Esophagus muscularis mucosa (tissue), 4 donors: Measurements from ENCODE around the gene ZNF592. TPM values are rescaled to one million over a fixed set of nuclear protein-coding genes. Genes with fewer than 3 reads are reported as not detected.

Experiments
- DNase-seq: peaks from one replicate; pipeline ENCODE4 v3.0.0-alpha.2; 2017; ENCODE audit errors: extremely low spot score
- H3K27ac ChIP-seq, 4 donors: fragments of 200-600 bp; sonication (generic); replicated peaks in 1 of 4; 1 replicate in 3 of 4; 2 replicates in 1 of 4; pipeline ENCODE4 v1.5.1; 2016 to 2019; ENCODE audit warnings: mild to moderate bottlenecking in 1 of 4
- H3K27me3 ChIP-seq, 4 donors: fragments of 200-600 bp; sonication (generic); one replicate each; pipeline versions ENCODE4 v1.5.1 to v1.6.0; 2016 to 2019
- H3K36me3 ChIP-seq, 4 donors: fragments of 200-600 bp; sonication (generic); one replicate each; pipeline ENCODE4 v1.5.1; 2016 to 2019
- H3K4me1 ChIP-seq, 4 donors: fragments of 200-600 bp; sonication (generic); one replicate each; pipeline ENCODE4 v1.5.1; 2016 to 2019
- H3K4me3 ChIP-seq, 4 donors: fragments of 200-600 bp; sonication (generic); 1 replicate in 2 of 4; 2 replicates in 2 of 4; pipeline ENCODE4 v1.5.1; 2016 to 2019; ENCODE audit warnings: mild to moderate bottlenecking in 4 of 4, moderate library complexity in 1 of 4
- H3K9me3 ChIP-seq, 4 donors: fragments of 200-600 bp; sonication (generic); 1 replicate in 3 of 4; 2 replicates in 1 of 4; pipeline ENCODE4 v1.5.1; 2016 to 2019
- EP300 ChIP-seq: sonication (generic); formaldehyde crosslinking; IDR thresholded peaks from one replicate; pipeline ENCODE4 v1.6.1; 2017; ENCODE audit warnings: antibody characterized with exemption
- POLR2A ChIP-seq: fragments of 450-650 bp; IDR thresholded peaks from one replicate; pipeline ENCODE4 v1.6.1; 2017; ENCODE audit warnings: antibody characterized with exemption, moderate library complexity, mild to moderate bottlenecking, low read depth
- POLR2AphosphoS5 ChIP-seq, 2 donors: sonication (generic); formaldehyde crosslinking; IDR thresholded peaks; one replicate each; pipeline ENCODE4 v1.6.1; 2017; ENCODE audit warnings: antibody characterized with exemption in 2 of 2
- WGBS: methylation state at CpG from one replicate; pipeline ENCODE4 v1.1.5; 2018; 5-methylcytosine and 5-hydroxymethylcytosine counted together
- intact Hi-C: fragments of 100-400 bp; cut with DNase I; formaldehyde crosslinking; loops from one replicate; pipeline ENCODE4 v1.15.1; 2023
- total RNA-seq, 4 donors: library from RNA; depleted of rRNA; stranded (reverse); fragments of >200 nt; gene quantifications; one replicate each; pipeline versions ENCODE4 v1.1.0 to v1.2.1, GENCODE V29; 2016
- TF ChIP-seq, protein P1 (sequence below), 3 experiments: fragments of 200-600 bp in 2 of 3; fragments of 450-650 bp in 1 of 3; sonication (generic) in 2 of 3; IDR thresholded peaks; one replicate each; pipeline ENCODE4 v1.5.1; 2017 to 2019; ENCODE audit warnings: antibody characterized with exemption in 3 of 3, mild to moderate bottlenecking in 2 of 3, moderate library complexity in 1 of 3

Gene ZNF592
- total RNA-seq, 4 donors from 2014 or later, result 13.8 to 22.3 (median 20.2) TPM

DNA sequence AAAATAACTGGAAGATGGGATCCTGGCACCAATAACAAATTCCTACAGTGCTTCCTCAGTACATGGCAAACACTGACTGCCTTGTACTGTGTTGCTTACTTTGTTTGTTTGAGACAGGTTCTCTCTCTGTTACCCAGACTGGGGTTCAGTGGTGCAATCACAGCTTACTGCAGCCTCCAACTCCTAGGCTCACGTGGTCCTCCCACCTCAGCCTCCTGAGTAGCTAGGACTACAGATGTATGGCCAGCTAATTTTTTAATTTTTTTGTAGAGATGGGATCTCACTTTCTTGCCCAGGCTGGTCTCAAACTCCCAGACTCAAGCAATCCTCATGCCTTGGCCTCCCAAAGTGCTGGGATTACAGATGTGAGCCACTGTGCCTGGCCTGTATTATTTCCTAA lies 65.0 kb downstream of the ZNF592 start:
- no peaks in the 10 kb centered on the region for H3K27me3 ChIP-seq
- DNase-seq, result no peak
- peaks cover 6 to 22% (median 21%) of the 10 kb centered on the region in 4 donors for H3K4me1 ChIP-seq
- 100% methylated on average over 1 of the region's 1 CpG for WGBS
- no peaks in the 10 kb centered on the region for H3K9me3 ChIP-seq
- no peaks in the 10 kb centered on the region for H3K36me3 ChIP-seq
- intact Hi-C loops, result no loop called here
- TF ChIP-seq, protein P1, sequence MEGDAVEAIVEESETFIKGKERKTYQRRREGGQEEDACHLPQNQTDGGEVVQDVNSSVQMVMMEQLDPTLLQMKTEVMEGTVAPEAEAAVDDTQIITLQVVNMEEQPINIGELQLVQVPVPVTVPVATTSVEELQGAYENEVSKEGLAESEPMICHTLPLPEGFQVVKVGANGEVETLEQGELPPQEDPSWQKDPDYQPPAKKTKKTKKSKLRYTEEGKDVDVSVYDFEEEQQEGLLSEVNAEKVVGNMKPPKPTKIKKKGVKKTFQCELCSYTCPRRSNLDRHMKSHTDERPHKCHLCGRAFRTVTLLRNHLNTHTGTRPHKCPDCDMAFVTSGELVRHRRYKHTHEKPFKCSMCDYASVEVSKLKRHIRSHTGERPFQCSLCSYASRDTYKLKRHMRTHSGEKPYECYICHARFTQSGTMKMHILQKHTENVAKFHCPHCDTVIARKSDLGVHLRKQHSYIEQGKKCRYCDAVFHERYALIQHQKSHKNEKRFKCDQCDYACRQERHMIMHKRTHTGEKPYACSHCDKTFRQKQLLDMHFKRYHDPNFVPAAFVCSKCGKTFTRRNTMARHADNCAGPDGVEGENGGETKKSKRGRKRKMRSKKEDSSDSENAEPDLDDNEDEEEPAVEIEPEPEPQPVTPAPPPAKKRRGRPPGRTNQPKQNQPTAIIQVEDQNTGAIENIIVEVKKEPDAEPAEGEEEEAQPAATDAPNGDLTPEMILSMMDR (IDR thresholded peaks at IDR 0.05), result no peak
- TF ChIP-seq EP300, result no peak
- no peak for TF ChIP-seq POLR2A
- TF ChIP-seq POLR2AphosphoS5 (IDR thresholded peaks at IDR 0.05), result no peak
- H3K27ac ChIP-seq, result no peak overlapping the region
- no peak overlapping the region for H3K4me3 ChIP-seq

GRCh38 chr15:84813931-84814330 lies 65.5 kb downstream of the ZNF592 start:
- Histone ChIP-seq H3K27ac (no peak overlapping the region), H3K27me3 (no peaks in the 10 kb centered on the region), H3K4me1 (peaks cover 8 to 27% (median 25%) of the 10 kb centered on the region in 4 donors), H3K9me3 (no peaks in the 10 kb centered on the region), H3K36me3 (no peaks in the 10 kb centered on the region), H3K4me3 (no peak overlapping the region)
- 71% methylated on average over 1 of the region's 1 CpG for WGBS
- TF ChIP-seq EP300, result no peak
- intact Hi-C loops, result no loop called here
- DNase-seq, result no peak

DNA sequence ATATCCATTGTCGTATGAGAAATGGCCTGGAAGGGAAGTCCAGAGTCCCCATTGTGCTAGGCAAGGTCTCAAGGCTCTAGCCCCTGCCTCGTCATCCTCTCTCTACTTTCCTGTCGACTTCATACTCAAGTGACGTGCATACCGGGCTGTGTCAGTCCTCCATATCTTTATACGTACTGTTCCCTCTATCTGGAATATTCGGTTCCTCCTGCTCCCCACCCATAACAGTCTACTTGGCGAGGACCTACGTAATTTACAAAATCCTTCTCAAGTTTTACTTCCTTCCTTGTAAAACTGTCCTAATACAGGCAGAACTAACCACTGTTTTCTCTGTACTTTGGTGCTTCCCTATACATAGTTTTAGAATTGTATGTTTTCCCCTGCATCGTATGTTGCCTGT lies 66.5 kb downstream of the ZNF592 start:
- Histone ChIP-seq H3K4me3 (no peak overlapping the region), H3K27me3 (no peaks in the 10 kb centered on the region), H3K4me1 (peaks cover 18 to 37% (median 35%) of the 10 kb centered on the region in 4 donors), H3K9me3 (no peaks in the 10 kb centered on the region), H3K36me3 (no peaks in the 10 kb centered on the region), H3K27ac (no peak overlapping the region)
- intact Hi-C loops, result loop anchor here (5.0 kb wide), 1 partner anchor 63 kb away; no protein-coding TSS in a partner anchor
- no peak for DNase-seq
- 77% methylated on average over 10 of the region's 10 CpGs for WGBS
- TF ChIP-seq EP300 (no peak), POLR2A (no peak), POLR2AphosphoS5 (IDR thresholded peaks at IDR 0.05) (no peak)
- TF ChIP-seq, protein P1 (IDR thresholded peaks at IDR 0.05), result no peak

DNA sequence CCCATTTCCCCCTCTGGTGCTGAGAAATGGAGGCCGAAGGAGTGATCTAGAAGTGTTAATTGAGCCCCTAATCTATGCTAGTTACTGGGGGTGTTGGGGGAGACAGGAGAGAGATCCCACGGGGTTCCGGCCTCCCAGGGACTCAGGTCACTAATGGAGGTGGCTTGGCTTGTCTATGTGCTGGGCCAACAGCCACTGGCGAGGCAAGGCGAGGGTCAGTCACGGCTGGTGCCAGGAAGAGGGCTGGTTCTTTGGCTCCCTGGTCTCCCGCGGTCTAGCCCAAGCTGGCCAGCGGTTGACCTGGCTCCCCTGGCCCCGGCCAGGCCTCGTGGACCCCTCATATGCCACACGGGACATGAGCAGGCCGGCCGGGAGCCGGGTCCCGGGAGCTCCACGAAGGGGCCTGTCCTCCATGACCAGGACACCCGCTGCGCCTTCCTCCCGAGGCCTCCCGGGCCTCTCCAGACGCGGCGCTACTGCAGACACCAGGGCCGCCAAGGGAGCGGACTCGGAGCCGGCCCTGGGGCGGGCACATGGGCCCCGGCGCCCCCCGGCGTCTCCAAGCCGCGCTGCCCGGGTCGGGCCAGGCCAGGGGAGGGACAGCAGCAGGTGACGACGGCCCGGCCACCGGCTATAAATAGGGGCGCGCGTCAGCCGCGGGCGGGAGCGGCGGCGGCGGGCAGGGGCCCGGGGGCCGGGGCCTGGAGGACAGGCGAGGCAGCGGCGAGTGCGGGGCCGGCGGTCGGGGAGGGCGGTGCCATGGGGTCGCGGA lies 68.5 kb downstream of the ZNF592 start, which contains the start of gene ALPK3:
TSS of gene ALPK3 (plus strand) at position 663 of the 772 bp plus-strand sequence. CDS start at position 760, 97 bp downstream.
- intact Hi-C loops, result loop anchor here (5.0 kb wide), 1 partner anchor 65 kb away; no protein-coding TSS in a partner anchor
- Histone ChIP-seq H3K4me3 (peak within 1 kb of the TSS; percentile 52 to 67 (median 58)), H3K27ac (peak within 1 kb of the TSS; percentile 83 to 89 (median 86)), H3K27me3 (no peaks in the 10 kb centered on the region), H3K4me1 (peaks cover 37 to 54% (median 50%) of the 10 kb centered on the region in 4 donors), H3K36me3 (peaks cover 0 to 5% (median 0%) of the 10 kb centered on the region in 4 donors), H3K9me3 (no peaks in the 10 kb centered on the region)
- 22% methylated on average over 34 of the region's 63 CpGs for WGBS
- DNase-seq, result no peak
- TF ChIP-seq EP300 (no peak), POLR2AphosphoS5 (IDR thresholded peaks at IDR 0.05) (peak in 1 of 2 donors; percentile 46), POLR2A (no peak)
- TF ChIP-seq, protein P1 (IDR thresholded peaks at IDR 0.05), result peak; percentile 13 to 23 (median 16)

GRCh38 chr15:84817466-84818081 lies 69.2 kb downstream of the ZNF592 start:
- peak overlapping the region; percentile 52 to 67 (median 58) for H3K4me3 ChIP-seq
- peak overlapping the region; percentile 83 to 89 (median 86) for H3K27ac ChIP-seq

More at GRCh38 chr15:84817466-84818081, 69.2 kb downstream of the ZNF592 start:
- Histone ChIP-seq H3K9me3 (no peaks in the 10 kb centered on the region), H3K36me3 (peaks cover 0 to 5% (median 0%) of the 10 kb centered on the region in 4 donors), H3K4me1 (peaks cover 43 to 61% (median 57%) of the 10 kb centered on the region in 4 donors), H3K27me3 (no peaks in the 10 kb centered on the region)
- 58% methylated on average over 4 of the region's 27 CpGs for WGBS
- no peak for TF ChIP-seq EP300
- TF ChIP-seq POLR2A, result no peak
- TF ChIP-seq, protein P1 (IDR thresholded peaks at IDR 0.05), result no peak
- no peak for TF ChIP-seq POLR2AphosphoS5 (IDR thresholded peaks at IDR 0.05)
- DNase-seq, result no peak
- intact Hi-C loops, result loop anchor here (5.0 kb wide), 1 partner anchor 65 kb away; no protein-coding TSS in a partner anchor
